NCI-H510A treated with DMSO at 0.1 percent for 48 hours (cell line): Measurements from ENCODE around the gene MYCN.

Experiments used
- DNase-seq: peaks from one replicate; lab custom pipeline; 2025; lab: John Stamatoyannopoulos, UW

The MYCN gene

DNA sequence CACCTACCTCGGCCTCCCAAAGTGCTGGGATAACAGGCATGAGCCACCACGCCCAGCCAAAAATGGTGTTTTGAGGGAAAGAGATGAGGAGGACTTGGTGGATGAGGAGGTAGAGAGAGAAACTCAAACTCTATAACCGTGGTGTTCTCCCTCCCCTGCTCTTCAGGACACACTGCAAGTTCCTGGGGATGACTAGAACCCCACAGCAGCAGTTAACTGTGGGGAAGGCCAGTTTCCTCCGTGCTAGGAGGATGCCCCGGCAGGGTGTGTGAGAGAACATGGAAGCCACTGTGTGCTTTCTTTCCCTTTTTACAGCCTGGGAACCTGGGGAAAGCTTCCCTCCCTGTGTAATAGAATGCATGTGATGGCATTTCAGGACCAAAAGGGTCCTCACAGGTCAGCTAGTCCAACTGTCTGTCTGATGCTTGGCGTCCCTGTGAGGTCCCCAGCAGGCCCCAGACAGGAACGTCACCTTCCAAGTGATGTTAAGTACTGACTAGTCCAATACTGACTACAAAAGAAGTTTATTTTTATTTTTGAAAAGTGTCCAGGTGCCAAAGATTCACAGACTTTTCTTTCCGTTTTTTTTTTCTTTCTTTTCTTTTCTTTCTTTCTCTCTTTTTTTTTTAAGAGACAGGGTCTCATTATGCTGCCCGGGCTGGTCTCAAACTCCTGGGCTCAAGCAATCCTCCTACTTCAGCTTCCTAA lies 38.9 kb downstream of the MYCN start:
- no peak for DNase-seq

GRCh38 chr2:15979759-15980604 lies 39.6 kb downstream of the MYCN start:
- DNase-seq: no peak

DNA sequence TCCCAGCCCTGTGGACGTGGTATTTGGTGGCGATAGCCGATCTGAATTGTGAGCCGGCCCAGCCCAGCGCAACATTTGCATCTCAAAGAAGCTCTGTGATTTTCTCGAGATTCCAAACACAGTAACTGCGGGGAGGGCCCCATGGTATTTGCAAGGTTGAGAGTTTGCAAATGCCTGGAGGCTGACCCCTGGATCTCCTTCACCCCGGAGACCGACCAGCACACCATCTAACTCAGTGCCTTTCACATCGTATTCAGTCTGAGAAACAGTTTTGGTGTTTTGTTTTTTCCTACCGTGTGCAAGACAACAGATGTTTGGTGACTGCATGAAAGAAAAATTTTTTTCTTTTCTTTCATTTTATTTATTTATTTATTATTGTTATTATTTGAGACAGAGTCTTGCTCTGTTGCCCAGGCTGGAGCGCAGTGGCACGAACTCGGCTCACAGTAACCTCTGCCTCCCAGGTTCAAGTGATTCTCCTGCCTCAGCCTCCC lies 40.3 kb downstream of the MYCN start:
- DNase-seq: no peak

DNA sequence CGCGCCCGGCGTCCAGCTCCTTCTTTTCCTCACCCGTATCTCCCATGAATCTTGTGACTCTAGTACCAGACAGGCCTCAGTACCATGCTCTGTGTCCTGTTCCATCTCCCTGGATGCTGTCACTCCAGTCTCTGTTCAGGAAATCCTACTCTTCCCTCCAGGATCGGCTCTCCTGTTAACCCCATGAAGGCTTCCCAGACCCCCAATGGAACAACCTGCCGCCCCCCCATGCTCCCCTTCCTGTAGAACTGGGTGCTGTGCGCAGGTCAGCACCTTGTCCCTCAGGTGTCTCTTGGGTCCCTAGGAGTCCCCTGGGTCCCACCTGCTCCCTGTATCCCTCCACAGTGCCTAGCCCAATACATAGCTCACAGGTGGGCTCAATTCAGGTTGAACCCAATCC lies 41.3 kb downstream of the MYCN start:
- no peak for DNase-seq

GRCh38 chr2:15982285-15983044 lies 42.1 kb downstream of the MYCN start:
- DNase-seq: no peak

GRCh38 chr2:15983496-15983895 lies 43.1 kb downstream of the MYCN start:
- no peak for DNase-seq

GRCh38 chr2:15984368-15985255 lies 44.3 kb downstream of the MYCN start:
- no peak for DNase-seq

DNA sequence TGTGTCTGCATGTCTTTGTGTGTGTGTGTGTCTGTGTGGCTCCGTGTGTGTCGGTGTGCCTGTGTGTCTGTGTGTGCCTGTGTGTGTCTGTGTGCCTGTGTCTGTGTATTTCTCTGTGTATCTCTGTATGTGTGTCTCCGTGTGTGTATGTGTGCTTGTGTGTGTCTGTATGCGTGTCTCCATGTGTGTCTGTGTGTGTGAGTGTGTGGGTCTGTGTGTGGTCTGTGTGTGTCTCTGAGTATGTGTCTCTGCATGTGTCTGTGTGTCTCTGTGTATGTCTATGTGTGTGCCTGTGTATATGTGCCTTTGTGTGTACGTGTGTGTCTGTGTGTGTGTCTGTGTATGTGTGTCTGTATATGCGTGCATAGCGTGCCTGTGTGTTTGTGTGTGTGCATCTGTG lies 45.2 kb downstream of the MYCN start:
- DNase-seq: no peak

DNA sequence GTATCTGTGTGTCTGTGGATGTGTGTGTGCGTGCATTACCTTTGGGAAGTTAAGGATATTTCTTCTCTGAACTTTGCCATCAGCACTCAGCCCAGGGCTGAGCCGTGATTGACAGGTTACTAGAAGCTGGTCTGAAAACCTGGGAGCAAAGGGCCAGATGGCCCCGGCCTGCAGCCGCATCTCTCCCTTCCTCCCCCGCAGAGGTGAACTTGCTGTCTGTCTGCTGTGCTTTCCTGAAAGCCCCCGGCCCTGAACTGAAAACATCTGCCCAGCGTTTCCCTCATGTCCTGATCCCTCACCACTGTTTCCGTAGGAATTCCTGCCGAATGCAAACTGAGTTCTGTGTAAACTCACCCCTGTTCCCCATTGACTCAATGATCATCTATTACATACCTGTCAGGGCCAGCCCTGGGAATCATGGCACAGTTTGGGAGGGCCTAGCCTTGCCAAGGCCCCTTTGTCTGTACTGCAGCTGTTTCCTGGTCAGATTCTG lies 45.8 kb downstream of the MYCN start:
- DNase-seq: no peak

GRCh38 chr2:15986644-15987043 lies 46.3 kb downstream of the MYCN start:
- DNase-seq: no peak

GRCh38 chr2:15988733-15989132 lies 48.4 kb downstream of the MYCN start:
- no peak for DNase-seq

DNA sequence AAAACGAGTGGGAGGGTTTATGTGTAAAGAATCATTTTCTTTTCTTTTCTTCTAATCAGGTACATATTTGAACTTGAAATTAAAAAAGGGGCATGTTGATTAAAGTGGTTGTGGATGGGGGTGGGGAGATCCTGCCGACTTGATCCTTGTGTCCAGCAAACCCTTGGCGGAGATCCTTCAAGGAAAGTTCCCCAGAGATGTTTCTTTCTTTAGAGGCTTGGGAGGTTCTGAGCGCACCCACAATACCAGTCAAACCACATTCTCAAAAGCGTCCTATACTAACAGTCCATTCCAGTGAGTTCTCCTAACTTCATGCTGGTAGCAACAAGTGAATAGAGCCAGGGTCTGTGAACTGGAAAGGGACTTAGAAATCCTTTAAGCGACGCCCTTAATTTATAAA lies 49.2 kb downstream of the MYCN start:
- DNase-seq: no peak

DNA sequence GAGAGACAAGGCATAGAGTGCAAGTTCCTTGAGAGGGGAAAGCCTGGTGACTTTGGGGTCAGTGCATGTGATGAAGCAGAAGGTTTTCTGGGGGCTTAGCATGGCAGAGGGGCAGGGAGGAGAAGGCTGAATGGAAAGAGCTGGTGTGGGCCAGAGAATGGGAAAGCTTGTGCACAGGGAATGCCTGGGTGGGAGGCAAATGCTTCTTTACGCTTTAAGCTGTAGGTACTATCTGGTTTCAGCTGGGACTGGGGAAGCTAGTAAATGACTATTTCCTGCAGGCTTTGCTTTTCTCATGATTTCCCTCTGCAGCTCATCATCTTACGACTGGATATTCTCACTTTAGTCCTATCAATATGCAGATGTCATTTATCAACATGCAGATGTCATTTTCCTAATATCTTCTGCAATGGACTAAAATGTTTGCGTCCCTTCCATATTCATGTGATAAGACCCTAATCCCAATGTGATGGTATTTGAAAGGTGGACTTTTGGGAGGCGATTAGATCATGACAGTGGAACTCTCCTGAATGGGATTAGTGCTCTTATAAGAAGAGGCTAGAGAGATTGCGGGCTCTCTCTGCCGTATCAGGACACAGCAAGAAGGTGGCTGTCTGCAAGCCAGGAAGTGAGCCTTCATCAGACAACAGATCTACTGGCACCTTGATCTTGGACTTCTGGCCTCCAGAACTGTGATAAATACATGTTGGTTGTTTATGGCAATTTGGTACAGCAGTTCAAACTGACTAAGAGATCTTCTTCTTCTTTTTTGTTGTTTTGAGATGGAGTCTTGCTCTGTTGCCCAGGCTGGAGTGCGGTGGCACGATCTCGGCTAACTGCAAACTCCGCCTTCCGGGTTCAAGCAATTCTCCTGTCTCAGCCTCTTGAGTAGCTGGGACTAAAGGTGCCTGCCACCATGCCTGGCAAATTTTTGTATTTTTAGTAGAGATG lies 50.1 kb downstream of the MYCN start:
- no peak for DNase-seq

GRCh38 chr2:15991231-15991630 lies 50.9 kb downstream of the MYCN start:
- DNase-seq: no peak

GRCh38 chr2:15992457-15993231 lies 52.3 kb downstream of the MYCN start:
- no peak for DNase-seq

GRCh38 chr2:15993232-15993610 lies 52.9 kb downstream of the MYCN start:
- no peak for DNase-seq

DNA sequence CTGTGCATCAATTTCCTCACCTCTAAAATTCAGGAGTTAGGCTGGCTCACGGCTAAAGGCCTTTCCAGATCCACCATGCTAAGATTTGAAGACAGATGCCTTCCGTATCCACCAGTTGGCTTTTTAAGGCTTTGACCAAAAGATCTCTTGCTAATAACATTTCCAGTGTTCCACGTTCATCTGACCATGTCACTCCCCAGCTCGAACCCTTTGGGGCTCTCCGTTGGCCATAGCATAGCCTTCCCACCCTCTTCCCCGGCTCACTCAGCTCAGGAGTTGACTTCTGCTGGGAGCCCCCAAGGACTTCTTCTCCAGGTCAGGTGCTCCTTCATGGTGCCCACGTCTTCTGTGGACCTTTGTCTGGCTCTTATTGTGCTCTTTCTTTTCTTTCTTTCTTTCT lies 53.3 kb downstream of the MYCN start:
- DNase-seq: no peak

DNA sequence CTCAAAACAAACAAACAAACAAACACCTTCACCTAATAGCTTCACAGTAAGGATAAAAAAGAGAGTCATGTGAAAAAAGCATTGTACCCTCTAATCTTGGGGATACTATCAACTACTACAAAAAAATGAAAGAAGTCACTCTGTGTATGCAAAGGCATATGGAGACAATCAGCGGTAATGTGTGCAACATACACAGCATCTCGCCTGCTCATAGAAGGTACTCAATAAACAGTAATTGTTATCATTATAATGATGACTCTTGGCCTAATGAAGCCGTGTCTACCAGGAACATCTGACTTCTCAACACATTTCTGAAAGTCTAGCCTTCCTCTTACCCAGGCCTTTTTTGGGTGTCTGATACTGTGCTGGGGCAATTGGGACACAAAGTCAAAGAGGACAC lies 55.3 kb downstream of the MYCN start:
- no peak for DNase-seq
